Endothelial cell of umbilical vein (primary cell): Measurements from ENCODE around the gene NKTR. TPM values are rescaled to one million over a fixed set of nuclear protein-coding genes. Genes with fewer than 3 reads are reported as not detected.

Experiments used
- BruUV-seq: library from RNA; stranded (reverse); fragments of 400-500 nt; replicated peaks from 2 replicates; lab custom pipeline; 2021; lab: Mats Ljungman, UMichigan
- CTCF ChIA-PET: fragments of 300-600, 350-600 bp; sonication (Branson Sonifier 250); formaldehyde crosslinking; loops from one replicate; lab custom pipeline; 2021; ENCODE audit warnings: antibody characterized with exemption, inconsistent platforms; lab: Charles Lee
- POLR2A ChIA-PET: fragments of 300-600, 350-600 bp; sonication (Branson Sonifier 250); formaldehyde crosslinking; loops from one replicate; lab custom pipeline; 2021; ENCODE audit warnings: antibody characterized with exemption, inconsistent platforms; lab: Charles Lee
- DNase-seq: peaks from one replicate; pipeline ENCODE4 v3.0.0-alpha.2; 2011; ENCODE audit warnings: low read depth, low spot score
- FAIRE-seq: peaks from 2 replicates; lab custom pipeline; 2011; peaks lifted over from hg19 to GRCh38; lab: Jason Lieb, UNC
- H2AFZ ChIP-seq: 2 replicates; pipeline ENCODE4 v1.6.0; 2012; ENCODE audit warnings: low read depth, low read length, control low read depth, inconsistent platforms
- H3K27ac ChIP-seq: 2 replicates; pipeline ENCODE4 v1.5.1; 2011; ENCODE audit warnings: low read depth, mild to moderate bottlenecking, control low read depth, low read length, moderate library complexity; ENCODE audit not compliant: insufficient read depth
- H3K27me3 ChIP-seq, 2 experiments: 2 replicates each; pipeline versions ENCODE4 v1.6.0 to v1.6.1; 2011; ENCODE audit warnings: low read length in 2 of 2, mixed read lengths in 1 of 2; ENCODE audit not compliant: control insufficient read depth in 2 of 2, insufficient read depth in 2 of 2
- H3K36me3 ChIP-seq, 2 experiments: 2 replicates in 1 of 2; 3 replicates in 1 of 2; pipeline ENCODE4 v1.5.1; 2011; ENCODE audit warnings: low read length in 2 of 2, mild to moderate bottlenecking in 1 of 2, moderate library complexity in 1 of 2; ENCODE audit not compliant: control insufficient read depth in 2 of 2, insufficient read depth in 2 of 2; ENCODE audit errors: extremely low read depth in 1 of 2
- H3K4me1 ChIP-seq: 3 replicates; pipeline ENCODE4 v1.5.1; 2011; ENCODE audit warnings: mild to moderate bottlenecking, low read length; ENCODE audit not compliant: control insufficient read depth, insufficient read depth; ENCODE audit errors: extremely low read depth
- H3K4me2 ChIP-seq: 2 replicates; pipeline ENCODE4 v1.6.1; 2011; ENCODE audit warnings: low read length, control low read depth, mixed read lengths; ENCODE audit not compliant: insufficient read depth
- H3K4me3 ChIP-seq, 3 experiments: fragments of 200-600 bp in 1 of 3; sonication (generic), shearing (Covaris generic) in 1 of 3; replicated peaks in 1 of 3; 2 replicates each; pipeline ENCODE4 v1.5.1; 2011 to 2016; ENCODE audit warnings: control low read depth in 3 of 3, low read length in 3 of 3, mild to moderate bottlenecking in 2 of 3, inconsistent platforms in 1 of 3, low read depth in 1 of 3, moderate library complexity in 1 of 3; ENCODE audit not compliant: insufficient read depth in 1 of 3
- H3K79me2 ChIP-seq: 2 replicates; pipeline ENCODE4 v1.6.0; 2012; ENCODE audit warnings: low read length, inconsistent platforms; ENCODE audit not compliant: control insufficient read depth, insufficient read depth
- H3K9ac ChIP-seq: replicated peaks from 2 replicates; pipeline ENCODE3; 2011; ENCODE audit warnings: low read length, control low read depth; ENCODE audit not compliant: insufficient read depth; ENCODE audit errors: extremely low read depth
- H3K9me1 ChIP-seq: replicated peaks from 3 replicates; pipeline ENCODE4 v1.6.0; 2011; ENCODE audit warnings: mild to moderate bottlenecking, low read length; ENCODE audit not compliant: control insufficient read depth, insufficient read depth; ENCODE audit errors: extremely low read depth
- H3K9me3 ChIP-seq: replicated peaks from 2 replicates; pipeline ENCODE4 v1.5.1; 2012; ENCODE audit warnings: low read length, inconsistent platforms; ENCODE audit not compliant: control insufficient read depth, insufficient read depth
- H4K20me1 ChIP-seq: replicated peaks from 2 replicates; pipeline ENCODE3; 2011; ENCODE audit warnings: mild to moderate bottlenecking, low read length; ENCODE audit not compliant: control insufficient read depth, insufficient read depth; ENCODE audit errors: extremely low read depth
- CTCF ChIP-seq, 2 donors: IDR thresholded peaks; 1 replicate in 1 of 2; 2 replicates in 1 of 2; pipeline ENCODE4 v1.5.1; 2011; ENCODE audit warnings: low read length in 2 of 2, mild to moderate bottlenecking in 2 of 2, moderate library complexity in 2 of 2, control low read depth in 1 of 2, inconsistent platforms in 1 of 2, low read depth in 1 of 2; ENCODE audit not compliant: insufficient read depth in 1 of 2; ENCODE audit errors: extremely low read depth in 1 of 2
- EZH2 ChIP-seq: IDR thresholded peaks from 2 replicates; pipeline ENCODE4 v1.6.1; 2012; ENCODE audit warnings: borderline replicate concordance, low read depth, mild to moderate bottlenecking, moderate library complexity, low read length, inconsistent platforms; ENCODE audit not compliant: severe bottlenecking
- FOS ChIP-seq: IDR thresholded peaks from 2 replicates; pipeline ENCODE4 v1.6.1; 2011; ENCODE audit warnings: mild to moderate bottlenecking, low read length, moderate library complexity, borderline replicate concordance; ENCODE audit not compliant: insufficient read depth
- JUN ChIP-seq: IDR thresholded peaks from 2 replicates; pipeline ENCODE4 v1.6.1; 2011; ENCODE audit warnings: borderline replicate concordance, low read depth; ENCODE audit not compliant: insufficient read length, insufficient read depth
- MAX ChIP-seq: IDR thresholded peaks from 2 replicates; pipeline ENCODE4 v1.6.1; 2011; ENCODE audit not compliant: insufficient read depth, insufficient read length
- POLR2A ChIP-seq: IDR thresholded peaks from 2 replicates; pipeline ENCODE4 v1.6.1; 2012; ENCODE audit warnings: low read depth, mild to moderate bottlenecking, control low read depth, low read length
- POLR2AphosphoS5 ChIP-seq: IDR thresholded peaks from 2 replicates; pipeline ENCODE4 v1.6.1; 2012; ENCODE audit warnings: low read depth, mild to moderate bottlenecking, control low read depth, low read length, moderate library complexity; ENCODE audit not compliant: insufficient read depth
- dilution Hi-C: fragments of 300-500 bp; cut with MboI; formaldehyde crosslinking; loops from one replicate; pipeline ENCODE4 v1.15.0; 2019; ENCODE audit warnings: low sequenced_read_pairs; ENCODE audit not compliant: extremely low pct_ligation_motif_present
- intact Hi-C: fragments of 100-400 bp; cut with micrococcal nuclease; formaldehyde crosslinking; loops from one replicate; pipeline ENCODE4 v1.10.0; 2022
- polyA plus RNA-seq, 4 experiments: library from polyadenylated mRNA; depleted of rRNA in 3 of 4; stranded (reverse) in 3 of 4; unstranded in 1 of 4; fragments of >200 nt; gene quantifications; 2 replicates each; pipeline versions ENCODE4 v1.2.1 to v1.2.3, GENCODE V29; 2011 to 2012; ENCODE audit warnings: missing spikeins in 1 of 4
- total RNA-seq: library from RNA; stranded (reverse); gene quantifications from 2 replicates; pipeline ENCODE4 v1.2.3, GENCODE V29; 2021

NKTR gene
- total and polyA plus RNA-seq, 2 donors (not counting 3 experiments of a cell fraction or from before 2014, with no cell fraction given) = 27.4 to 99.0 TPM

GRCh38 chr3:42654331-42655201 is 54.1 kb downstream of the NKTR start:
- POLR2A ChIA-PET = interaction anchor here (0.7 kb wide), 1 partner anchor 64 kb away, joined by 12 read pairs; no protein-coding TSS in a partner anchor
- no peaks in the 10 kb centered on the region for H3K27me3 ChIP-seq
- no peaks in the 10 kb centered on the region for H3K9me1 ChIP-seq
- peaks cover 0 to 13% of the 10 kb centered on the region in 2 experiments for H3K36me3 ChIP-seq
- CTCF ChIA-PET = interaction anchor here (0.7 to 0.8 kb wide), 2 partner anchors 11 to 90 kb away, joined by 3 read pairs; no protein-coding TSS in a partner anchor
- DNase-seq = peak; percentile 43
- peak overlapping the region; percentile 49 for H2AFZ ChIP-seq
- TF ChIP-seq JUN (no peak), MAX (peak; percentile 36), CTCF (IDR thresholded peaks at IDR 0.05; ENCODE audit: extremely low read depth in 1 of 2, insufficient read depth in 1 of 2, low read depth in 1 of 2, low read length in 2 of 2) (peak in 1 of 2 donors; percentile 33), POLR2A (no peak), FOS (no peak), POLR2AphosphoS5 (no peak), EZH2 (no peak)
- no peaks in the 10 kb centered on the region for H4K20me1 ChIP-seq
- H3K79me2 ChIP-seq = peaks cover 37% of the 10 kb centered on the region
- peak overlapping the region; percentile 74 for H3K27ac ChIP-seq
- H3K4me1 ChIP-seq = peaks cover 36% of the 10 kb centered on the region
- peak overlapping the region; percentile 54 to 78 (median 77) for H3K4me3 ChIP-seq
- peak overlapping the region; percentile 87 for H3K9ac ChIP-seq
- no peaks in the 10 kb centered on the region for H3K9me3 ChIP-seq
- H3K4me2 ChIP-seq = peak overlapping the region; percentile 79
- no peak for FAIRE-seq
- dilution Hi-C loops = no loop called here
- intact Hi-C loops = loop anchor here (2.0 kb wide), 2 partner anchors 30 to 72 kb away; partner anchors contain the start of gene KLHL40
- BruUV-seq = TSS peak; percentile 10
